KBM-7 (cell line): ENCODE measurements around the gene PPFIA3.
A peak's percentile ranks its signal among the peaks of the same experiment; 100 is the strongest.
"Not testable (repeated sequence)": the region's sequence is repeated elsewhere in the genome, so short reads cannot be mapped to it uniquely, and the experiment has no call there.

Experiments
- DNase-seq: peaks from one replicate; pipeline ENCODE4 v3.0.0-alpha.2; 2015
- in situ Hi-C: fragments of 300-500 bp; cut with MboI; formaldehyde crosslinking; loops from 2 replicates; pipeline ENCODE4 v1.14.3; 2020; ENCODE audit warnings: low sequenced_read_pairs, low pct_unique_long_range_greater_than_20kb, mixed read lengths

PPFIA3 gene

DNA sequence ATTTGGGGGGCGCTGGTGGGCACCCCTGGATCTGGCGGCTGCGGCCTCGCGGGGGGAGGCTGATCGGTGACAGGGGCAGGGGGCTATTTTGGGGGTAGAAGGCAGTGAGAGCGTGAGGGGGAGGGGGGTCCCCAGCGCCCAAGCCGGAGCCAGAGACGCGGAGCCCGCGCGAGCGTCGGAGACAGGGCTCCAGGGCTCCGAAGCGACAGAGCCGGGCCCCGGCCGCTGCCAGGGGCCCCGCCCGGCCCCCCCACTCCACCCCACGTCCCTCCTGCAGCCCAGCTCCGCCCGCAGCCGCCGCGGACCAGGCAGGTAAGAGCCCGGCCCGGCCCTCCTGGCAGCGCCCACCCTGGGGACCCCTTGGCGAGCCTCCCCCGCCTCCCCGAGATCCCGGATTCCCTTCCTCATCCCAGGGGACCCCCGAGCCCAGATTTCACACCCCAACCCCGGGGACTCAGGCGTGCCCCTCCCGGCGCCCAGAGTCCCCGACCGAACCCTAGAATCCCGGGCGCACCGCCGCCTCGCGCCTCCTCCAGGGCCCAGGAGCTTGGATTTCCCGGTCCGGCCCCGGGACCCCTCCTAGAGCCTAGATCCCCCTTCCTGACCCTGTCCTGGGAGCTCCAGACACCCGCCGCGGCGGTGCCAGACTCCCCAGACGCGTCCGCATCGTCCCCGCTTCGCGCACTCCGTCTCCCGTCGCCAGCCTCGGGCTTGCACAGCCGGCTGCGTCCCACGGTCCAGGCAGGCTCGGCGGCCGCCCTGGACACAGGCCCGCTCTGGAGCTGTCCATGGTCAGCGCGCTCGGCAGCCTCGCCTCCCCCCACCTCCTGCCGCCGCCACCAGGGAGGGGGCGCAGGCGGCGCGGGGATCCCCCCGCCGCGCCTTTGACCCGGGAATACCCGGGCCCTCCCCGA lies at the start of gene PPFIA3:
Gene PPFIA3, plus strand, starts transcription at position 134 of the 914 bp plus-strand sequence. CDS start 8,330 bp downstream, outside the sequence.
- DNase-seq = no peak

DNA sequence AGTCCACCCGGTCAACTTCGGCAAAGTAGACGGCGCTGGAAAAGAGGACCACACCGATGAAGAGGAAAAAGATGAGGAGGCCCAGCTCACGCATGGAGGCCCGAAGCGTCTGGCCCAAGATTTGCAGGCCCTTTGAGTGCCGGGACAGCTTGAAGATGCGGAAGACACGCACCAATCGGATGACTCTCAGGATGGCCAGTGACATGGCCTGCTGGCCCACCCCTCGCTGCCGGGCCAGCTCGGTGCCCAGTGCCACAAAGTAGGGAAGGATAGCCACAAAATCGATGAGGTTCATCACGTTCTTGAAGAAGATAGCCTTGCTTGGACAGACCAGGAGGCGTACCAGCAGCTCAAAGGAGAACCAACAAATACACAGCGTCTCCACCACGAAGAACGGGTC lies 48.9 kb upstream of the PPFIA3 start:
- DNase-seq = no peak
- in situ Hi-C loops = no loop called here

More for the DNA sequence above, at the start of gene PPFIA3:
- in situ Hi-C loops = no loop called here

GRCh38 chr19:49071860-49072547 lies 47.3 kb upstream of the PPFIA3 start:
- no peak for DNase-seq
- in situ Hi-C loops = no loop called here

- in situ Hi-C loops = no loop called here
- peak; percentile 61 for DNase-seq
These were observed 45.6 kb upstream of the PPFIA3 start for GRCh38 chr19:49073514-49074378.

- peak; percentile 43 for DNase-seq
- in situ Hi-C loops = not testable (repeated sequence)
These were observed 44.5 kb upstream of the PPFIA3 start for GRCh38 chr19:49074869-49075268.

DNA sequence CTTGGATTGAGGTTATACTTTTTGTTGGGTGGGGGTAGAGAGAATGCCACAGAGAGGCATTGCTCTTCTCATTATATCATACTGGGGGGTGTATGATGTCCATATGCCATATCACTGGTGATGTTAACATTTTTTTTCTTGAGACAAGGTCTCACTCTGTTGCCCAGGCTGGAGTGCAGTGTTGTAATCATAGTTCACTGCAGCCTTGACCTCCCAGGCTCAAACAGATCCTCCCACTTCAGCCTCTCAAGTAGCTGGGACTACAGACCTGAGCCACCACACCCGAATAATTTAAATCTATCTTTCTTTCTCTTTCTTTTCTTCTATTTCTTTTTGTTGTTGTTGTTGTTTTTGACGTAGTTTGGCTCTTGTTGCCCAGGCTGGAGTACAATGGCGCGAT lies 39.0 kb upstream of the PPFIA3 start:
- no peak for DNase-seq
- in situ Hi-C loops = no loop called here

- in situ Hi-C loops = no loop called here
- no peak for DNase-seq
These were observed 38.1 kb upstream of the PPFIA3 start for GRCh38 chr19:49081273-49081672.

DNA sequence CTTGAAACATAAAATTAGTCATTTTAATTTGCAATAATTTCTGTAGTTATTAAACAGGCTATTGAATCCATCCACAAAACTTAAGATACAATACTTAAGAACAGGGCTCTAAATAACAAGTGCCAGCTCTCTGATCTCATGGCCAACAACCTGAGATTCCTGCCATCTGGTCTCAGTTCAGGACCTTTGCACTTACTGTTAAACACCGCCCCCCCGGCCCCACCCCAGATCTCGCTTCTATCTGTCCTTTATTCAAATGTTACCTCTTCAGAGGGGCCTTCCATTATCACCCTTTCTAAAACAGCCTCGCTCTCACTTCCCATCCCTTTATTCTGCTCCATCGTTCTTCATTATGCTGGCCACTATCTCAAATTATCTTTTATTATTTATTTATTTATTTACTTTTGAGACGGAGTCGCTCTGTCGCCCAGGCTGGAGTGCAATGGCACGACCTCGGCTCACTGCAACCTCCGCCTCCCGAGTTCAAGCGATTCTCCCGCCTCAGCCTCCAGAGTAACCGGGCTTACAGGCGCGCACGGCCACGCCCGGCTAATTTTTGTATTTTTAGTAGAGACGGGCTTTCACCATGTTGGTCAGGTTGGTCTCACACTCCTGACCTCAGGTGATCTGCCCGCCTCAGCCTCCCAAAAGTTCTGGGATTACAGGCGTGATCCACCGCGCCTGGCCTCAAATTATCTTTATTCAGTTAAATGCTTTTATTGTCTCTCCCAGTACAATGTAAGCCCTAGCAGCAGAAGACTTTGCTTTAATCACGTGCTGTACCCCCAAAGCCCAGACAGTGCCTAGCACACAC lies 34.9 kb upstream of the PPFIA3 start:
- no peak for DNase-seq
- in situ Hi-C loops = no loop called here

DNA sequence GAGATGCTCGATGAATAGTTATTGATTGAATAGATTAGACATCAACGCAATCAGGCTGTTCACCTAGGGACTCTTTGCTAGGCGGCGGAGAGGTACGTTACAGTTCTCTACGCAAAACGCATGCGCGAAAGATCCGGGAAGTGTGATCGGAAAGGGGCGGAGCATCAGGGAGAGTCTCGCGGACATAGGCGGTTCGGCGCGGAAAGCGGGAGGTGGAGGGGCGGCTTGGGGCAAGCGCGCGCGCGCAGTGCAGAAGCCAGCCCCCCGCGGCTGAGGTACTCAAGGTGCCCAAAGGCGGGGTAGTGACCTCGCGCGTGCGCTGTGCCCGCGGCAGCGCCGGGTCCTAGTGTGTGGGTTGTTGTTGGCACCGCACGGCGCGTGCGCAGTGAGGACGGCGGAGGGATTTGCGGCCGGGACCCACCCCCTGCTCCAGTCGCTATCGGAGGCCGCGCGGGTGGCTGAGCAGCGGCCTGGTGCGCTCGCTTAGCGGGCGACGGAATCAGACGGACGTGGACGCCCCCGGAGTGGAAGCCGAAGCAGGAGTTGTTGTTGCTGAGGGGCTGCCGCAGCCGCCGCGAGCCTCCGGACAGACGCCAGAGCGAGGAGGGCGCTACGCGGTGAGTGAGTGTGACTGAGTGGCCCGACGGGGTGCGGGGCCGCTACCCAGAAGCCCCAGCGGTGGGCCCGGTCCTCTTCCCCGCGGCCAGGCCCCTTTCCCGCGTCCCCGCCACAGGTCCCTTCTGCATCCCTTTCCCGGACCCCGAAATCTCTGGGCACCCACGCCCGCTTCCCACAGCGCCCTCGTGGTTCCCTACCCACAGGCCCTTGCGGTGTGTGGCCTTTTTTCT lies 34.1 kb upstream of the PPFIA3 start, which contains the start of gene SNRNP70:
Gene SNRNP70, plus strand, starts transcription at position 432 of the 848 bp plus-strand sequence. CDS start 964 bp downstream, outside the sequence.
- in situ Hi-C loops = no loop called here
- peak; percentile 99 for DNase-seq

DNA sequence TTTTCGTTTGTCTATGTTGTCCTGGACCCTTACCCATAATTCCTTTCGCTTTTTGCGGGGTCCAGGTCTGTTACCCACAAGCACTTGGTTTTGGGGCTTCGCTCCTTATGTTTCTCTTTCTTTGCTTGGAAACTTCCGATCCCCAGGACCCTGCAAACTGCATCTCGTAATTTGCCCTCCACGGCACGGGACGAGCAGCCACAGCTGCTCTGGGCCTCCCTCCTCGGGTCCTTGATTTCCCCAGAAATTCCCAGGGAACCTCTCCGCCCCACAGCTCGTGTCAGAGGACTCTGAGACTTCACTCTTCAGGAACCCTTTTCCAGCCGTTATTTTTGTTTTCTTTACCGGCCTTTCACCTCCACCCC lies 33.5 kb upstream of the PPFIA3 start:
- no peak for DNase-seq
- in situ Hi-C loops = no loop called here

- DNase-seq = no peak
- in situ Hi-C loops = no loop called here
These were observed 33.0 kb upstream of the PPFIA3 start for GRCh38 chr19:49086296-49086695.

DNA sequence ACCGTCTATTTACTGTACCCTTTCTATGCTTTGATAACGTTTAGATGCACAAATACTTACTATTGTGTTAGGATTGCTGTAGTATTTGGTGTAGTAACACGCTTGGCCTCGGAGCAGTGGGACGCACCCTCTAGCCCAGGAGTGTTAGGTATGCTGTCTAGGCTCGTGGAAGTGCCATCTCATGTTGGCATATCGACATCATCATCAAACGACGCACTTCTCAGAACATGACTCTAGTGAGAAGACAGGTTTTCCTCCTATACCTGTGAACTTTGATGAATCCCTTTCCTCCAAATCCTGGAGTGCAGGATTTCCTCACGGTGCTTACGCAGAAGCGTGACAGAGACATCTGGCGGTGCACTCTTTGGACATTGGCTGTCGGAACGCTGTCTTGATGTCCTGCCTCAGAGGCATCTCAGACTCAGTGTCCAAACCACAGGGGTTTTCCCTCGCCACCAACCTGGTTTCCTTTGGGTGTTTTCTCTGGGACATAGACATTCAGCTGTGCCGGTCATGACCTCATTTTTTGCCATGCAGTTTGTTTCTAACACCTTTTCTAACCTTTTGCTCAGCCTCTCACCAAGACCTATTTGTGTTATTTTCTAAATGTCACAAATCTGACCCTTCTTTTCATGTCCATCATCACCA lies 27.8 kb upstream of the PPFIA3 start:
- DNase-seq = no peak
- in situ Hi-C loops = no loop called here

DNA sequence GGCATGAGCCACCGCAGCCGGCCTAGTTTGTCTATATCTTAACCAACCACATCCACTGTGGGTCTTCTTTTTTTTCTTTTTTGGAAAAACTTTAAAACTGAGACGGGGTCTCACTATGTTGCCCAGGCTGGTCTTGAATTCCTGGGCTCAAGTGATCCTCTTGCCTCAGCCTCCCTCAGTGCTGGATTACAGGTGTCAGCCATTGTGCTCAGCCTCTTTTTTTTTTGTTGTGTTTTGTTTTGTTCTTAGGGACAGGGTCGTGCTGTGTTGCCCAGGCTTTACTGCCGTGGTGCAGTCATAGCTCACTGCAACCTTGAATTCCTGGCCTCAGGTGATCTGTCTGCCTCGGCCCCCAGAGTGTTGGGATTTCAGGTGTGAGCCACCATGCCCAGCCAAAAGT lies 26.7 kb upstream of the PPFIA3 start:
- in situ Hi-C loops = no loop called here
- no peak for DNase-seq

- in situ Hi-C loops = no loop called here
- DNase-seq = no peak
These were observed 24.6 kb upstream of the PPFIA3 start for GRCh38 chr19:49094505-49095482.

DNA sequence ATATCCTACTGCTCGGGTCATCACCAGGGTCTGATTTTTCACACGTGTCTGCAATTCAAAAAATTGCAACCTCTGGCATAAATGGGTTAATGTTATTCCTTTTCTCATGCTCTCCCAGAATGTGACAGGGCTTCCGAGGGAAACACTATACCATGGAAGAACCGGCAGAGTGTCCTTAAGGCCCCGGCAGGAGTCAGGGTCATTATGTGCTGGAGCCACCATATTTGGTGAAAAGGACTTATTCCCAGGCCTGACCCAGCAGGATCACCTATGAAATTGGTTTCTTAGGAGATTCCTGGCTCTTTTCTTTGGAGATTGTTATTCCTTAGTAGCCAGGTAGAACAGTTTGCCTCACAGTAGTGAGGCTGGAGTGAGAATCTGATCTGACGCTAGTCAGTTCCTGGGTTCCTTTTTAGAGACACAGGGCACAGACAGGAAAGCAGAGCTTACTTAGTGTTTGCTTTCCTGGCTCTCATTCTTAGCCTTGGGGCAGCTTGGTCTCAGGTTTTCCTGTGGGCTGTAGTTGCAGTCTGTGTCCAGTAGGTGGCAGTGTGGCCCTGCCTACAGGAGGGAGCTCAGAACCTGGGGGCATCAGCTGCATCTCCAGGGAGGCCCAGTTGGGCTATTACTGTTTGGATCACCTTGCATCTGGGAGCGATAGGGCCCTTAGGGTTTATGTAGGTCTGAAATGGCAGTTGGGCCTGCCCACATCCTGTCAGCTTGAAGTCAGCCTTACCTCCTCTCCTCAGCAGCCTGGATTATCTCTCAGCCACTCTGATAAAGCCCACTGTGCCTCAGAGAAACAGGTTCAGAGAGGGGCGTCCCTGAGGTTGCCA lies 21.7 kb upstream of the PPFIA3 start:
- in situ Hi-C loops = no loop called here
- peak; percentile 86 for DNase-seq
